Nephron progenitor cell (in vitro differentiated cells): ENCODE results near the gene CYBRD1.
A peak's percentile ranks its signal among the peaks of the same experiment; 100 is the strongest.
"Not testable (repeated sequence)": the region's sequence is repeated elsewhere in the genome, so short reads cannot be mapped to it uniquely, and the experiment has no call there.

Experiments
- DNase-seq: peaks from one replicate; pipeline ENCODE4 v3.0.0; 2021
- H3K27ac Mint-ChIP-seq: 2 replicates; pipeline ENCODE4 v1.8.0; 2021; ENCODE audit warnings: mild to moderate bottlenecking, moderate library complexity, mixed read lengths
- H3K27me3 Mint-ChIP-seq: 2 replicates; pipeline ENCODE4 v1.8.0; 2021; ENCODE audit warnings: mild to moderate bottlenecking, low read depth, mixed read lengths; ENCODE audit not compliant: poor library complexity
- H3K36me3 Mint-ChIP-seq: 2 replicates; pipeline ENCODE4 v1.8.0; 2021; ENCODE audit warnings: low read depth, mixed read lengths
- H3K4me1 Mint-ChIP-seq: 2 replicates; pipeline ENCODE4 v1.8.0; 2021; ENCODE audit warnings: mixed read lengths
- H3K4me3 Mint-ChIP-seq: 2 replicates; pipeline ENCODE4 v1.8.0; 2021; ENCODE audit warnings: mild to moderate bottlenecking, moderate library complexity, mixed read lengths
- H3K9me3 Mint-ChIP-seq: 2 replicates; pipeline ENCODE4 v1.8.0; 2021; ENCODE audit warnings: mild to moderate bottlenecking, moderate library complexity, mixed read lengths
- CTCF ChIP-seq: fragments of 200-600 bp; sonication (generic); IDR thresholded peaks from 2 replicates; pipeline ENCODE4 v1.5.0; 2021; ENCODE audit warnings: antibody characterized with exemption

The CYBRD1 gene

GRCh38 chr2:171490577-171490976 lies 31.7 kb upstream of the CYBRD1 start:
- Mint-ChIP-seq H3K27ac (no peak overlapping the region), H3K9me3 (peaks cover 3% of the 10 kb centered on the region), H3K4me3 (no peak overlapping the region), H3K36me3 (peaks cover 25% of the 10 kb centered on the region), H3K27me3 (peaks cover 4% of the 10 kb centered on the region), H3K4me1 (no peaks in the 10 kb centered on the region)
- TF ChIP-seq CTCF = no peak
- no peak for DNase-seq

- no peak for TF ChIP-seq CTCF
- Mint-ChIP-seq H3K27ac (peak overlapping the region; percentile 9), H3K4me1 (no peaks in the 10 kb centered on the region), H3K36me3 (peaks cover 25% of the 10 kb centered on the region), H3K4me3 (no peak overlapping the region), H3K9me3 (peaks cover 3% of the 10 kb centered on the region), H3K27me3 (peaks cover 4% of the 10 kb centered on the region)
- DNase-seq = no peak
Observed at GRCh38 chr2:171491292-171491691, 31.0 kb upstream of the CYBRD1 start.

- no peaks in the 10 kb centered on the region for H3K4me1 Mint-ChIP-seq
- H3K9me3 Mint-ChIP-seq = peaks cover 7% of the 10 kb centered on the region
- no peak for DNase-seq
- H3K4me3 Mint-ChIP-seq = no peak overlapping the region
- peaks cover 4% of the 10 kb centered on the region for H3K27me3 Mint-ChIP-seq
- H3K27ac Mint-ChIP-seq = no peak overlapping the region
- H3K36me3 Mint-ChIP-seq = peaks cover 16% of the 10 kb centered on the region
- TF ChIP-seq CTCF = no peak
Observed at GRCh38 chr2:171492664-171493063, 29.6 kb upstream of the CYBRD1 start.

GRCh38 chr2:171497664-171498063 lies 24.6 kb upstream of the CYBRD1 start:
- not testable (repeated sequence) for H3K4me3 Mint-ChIP-seq, DNase-seq, H3K4me1 Mint-ChIP-seq, H3K36me3 Mint-ChIP-seq, H3K27me3 Mint-ChIP-seq, H3K27ac Mint-ChIP-seq, H3K9me3 Mint-ChIP-seq

- TF ChIP-seq CTCF = no peak
- H3K9me3 Mint-ChIP-seq = peaks cover 11% of the 10 kb centered on the region
- H3K4me1 Mint-ChIP-seq = no peaks in the 10 kb centered on the region
- no peaks in the 10 kb centered on the region for H3K36me3 Mint-ChIP-seq
- no peak for DNase-seq
- H3K27ac Mint-ChIP-seq = no peak overlapping the region
- H3K4me3 Mint-ChIP-seq = no peak overlapping the region
- H3K27me3 Mint-ChIP-seq = no peaks in the 10 kb centered on the region
Observed at GRCh38 chr2:171505374-171505773, 16.9 kb upstream of the CYBRD1 start.

- H3K27me3 Mint-ChIP-seq = no peaks in the 10 kb centered on the region
- TF ChIP-seq CTCF = no peak
Observed at GRCh38 chr2:171509945-171510731, 12.1 kb upstream of the CYBRD1 start.

More at GRCh38 chr2:171509945-171510731, 12.1 kb upstream of the CYBRD1 start:
- Mint-ChIP-seq H3K4me1 (peaks cover 6% of the 10 kb centered on the region), H3K4me3 (no peak overlapping the region), H3K9me3 (peaks cover 5% of the 10 kb centered on the region), H3K36me3 (no peaks in the 10 kb centered on the region), H3K27ac (no peak overlapping the region)
- no peak for DNase-seq
